ENCODE data around the gene MDFIC. TPM values are rescaled to one million over a fixed set of nuclear protein-coding genes. Genes with fewer than 3 reads are reported as not detected.
A peak's percentile ranks its signal among the peaks of the same experiment; 100 is the strongest.

The MDFIC gene
- total RNA-seq, 6 donors from 2014 or later = 13.8 to 63.9 (median 31.8) TPM

GRCh38 chr7:114959931-114960330 is 38.0 kb downstream of the MDFIC start:
- Histone ChIP-seq H3K4me1 (peaks cover 0 to 7% (median 1%) of the 10 kb centered on the region in 4 donors), H3K36me3 (no peaks in the 10 kb centered on the region), H3K9me3 (no peaks in the 10 kb centered on the region), H3K27me3 (no peaks in the 10 kb centered on the region), H3K27ac (no peak overlapping the region), H3K4me3 (no peak overlapping the region)
- ATAC-seq (ENCODE audit: low FRiP score in 2 of 2) (peak in 1 of 2 donors; percentile 36), DNase-seq (no peak)
- TF ChIP-seq EP300 (IDR thresholded peaks at IDR 0.05) = no peak
- TF ChIP-seq, protein P1, sequence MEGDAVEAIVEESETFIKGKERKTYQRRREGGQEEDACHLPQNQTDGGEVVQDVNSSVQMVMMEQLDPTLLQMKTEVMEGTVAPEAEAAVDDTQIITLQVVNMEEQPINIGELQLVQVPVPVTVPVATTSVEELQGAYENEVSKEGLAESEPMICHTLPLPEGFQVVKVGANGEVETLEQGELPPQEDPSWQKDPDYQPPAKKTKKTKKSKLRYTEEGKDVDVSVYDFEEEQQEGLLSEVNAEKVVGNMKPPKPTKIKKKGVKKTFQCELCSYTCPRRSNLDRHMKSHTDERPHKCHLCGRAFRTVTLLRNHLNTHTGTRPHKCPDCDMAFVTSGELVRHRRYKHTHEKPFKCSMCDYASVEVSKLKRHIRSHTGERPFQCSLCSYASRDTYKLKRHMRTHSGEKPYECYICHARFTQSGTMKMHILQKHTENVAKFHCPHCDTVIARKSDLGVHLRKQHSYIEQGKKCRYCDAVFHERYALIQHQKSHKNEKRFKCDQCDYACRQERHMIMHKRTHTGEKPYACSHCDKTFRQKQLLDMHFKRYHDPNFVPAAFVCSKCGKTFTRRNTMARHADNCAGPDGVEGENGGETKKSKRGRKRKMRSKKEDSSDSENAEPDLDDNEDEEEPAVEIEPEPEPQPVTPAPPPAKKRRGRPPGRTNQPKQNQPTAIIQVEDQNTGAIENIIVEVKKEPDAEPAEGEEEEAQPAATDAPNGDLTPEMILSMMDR (IDR thresholded peaks at IDR 0.05) = no peak
- no peak for TF ChIP-seq POLR2AphosphoS5 (IDR thresholded peaks at IDR 0.05)
- TF ChIP-seq POLR2A (IDR thresholded peaks at IDR 0.05) = no peak
- 86 to 95% methylated on average over 3 of the region's 3 CpGs for WGBS, 2 donors

- no peak for TF ChIP-seq EP300 (IDR thresholded peaks at IDR 0.05)
- no peak for TF ChIP-seq POLR2A (IDR thresholded peaks at IDR 0.05)
- TF ChIP-seq POLR2AphosphoS5 (IDR thresholded peaks at IDR 0.05) = no peak
- TF ChIP-seq, protein P1 (IDR thresholded peaks at IDR 0.05) = no peak
- Histone ChIP-seq H3K27me3 (no peaks in the 10 kb centered on the region), H3K27ac (no peak overlapping the region), H3K9me3 (no peaks in the 10 kb centered on the region), H3K36me3 (no peaks in the 10 kb centered on the region), H3K4me1 (peaks cover 0 to 7% (median 1%) of the 10 kb centered on the region in 4 donors), H3K4me3 (no peak overlapping the region)
- 62 to 64% methylated on average over 3 of the region's 3 CpGs for WGBS, 2 donors
- ATAC-seq (ENCODE audit: low FRiP score in 2 of 2) (no peak), DNase-seq (no peak)
These were observed 40.5 kb downstream of the MDFIC start for GRCh38 chr7:114962441-114962840.

DNA sequence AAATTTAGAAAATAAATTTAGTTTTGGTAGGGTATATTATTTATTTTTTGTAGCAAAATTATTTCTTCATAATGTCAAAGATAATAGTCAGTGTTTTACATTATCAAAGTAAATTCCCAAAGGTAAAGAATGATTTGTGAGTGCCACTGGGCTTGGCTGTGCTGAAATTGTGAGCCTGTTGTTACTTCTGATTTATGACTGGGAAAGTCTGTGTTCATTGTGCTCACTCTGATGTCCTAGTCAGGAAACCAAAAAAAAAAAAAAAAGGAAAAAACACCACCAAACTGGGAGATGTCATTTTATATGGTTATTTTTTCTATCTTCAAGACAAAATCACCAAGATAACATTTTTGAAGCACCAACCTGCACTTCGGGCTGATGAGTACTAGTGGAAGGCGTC is 44.3 kb downstream of the MDFIC start:
- DNase-seq = no peak
- H3K27me3 ChIP-seq = no peaks in the 10 kb centered on the region

DNA sequence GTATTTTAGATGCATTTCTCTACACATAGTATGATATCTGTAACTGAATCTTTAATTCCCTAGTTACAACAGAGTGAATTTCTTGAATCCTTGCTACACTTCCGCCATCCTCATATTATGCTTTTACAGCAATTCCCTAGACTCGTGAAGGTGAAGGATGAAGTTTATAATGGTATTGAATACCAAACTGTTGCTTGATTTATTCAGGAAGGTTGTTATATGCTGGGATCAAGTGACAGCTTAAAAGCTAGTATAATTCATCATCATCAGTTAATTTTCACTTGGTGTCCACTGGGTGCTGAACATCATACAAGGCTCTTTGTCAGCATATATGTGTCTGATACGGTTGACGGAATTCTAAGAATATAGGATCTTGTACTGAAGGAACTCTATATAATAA is 47.2 kb downstream of the MDFIC start:
- Histone ChIP-seq H3K27ac (no peak overlapping the region), H3K27me3 (no peaks in the 10 kb centered on the region), H3K4me1 (peaks cover 12 to 25% (median 15%) of the 10 kb centered on the region in 4 donors), H3K36me3 (no peaks in the 10 kb centered on the region), H3K4me3 (no peak overlapping the region), H3K9me3 (no peaks in the 10 kb centered on the region)
- ATAC-seq (ENCODE audit: low FRiP score in 2 of 2) = no peak
- TF ChIP-seq EP300 (IDR thresholded peaks at IDR 0.05) = no peak
- no peak for TF ChIP-seq POLR2AphosphoS5 (IDR thresholded peaks at IDR 0.05)
- TF ChIP-seq POLR2A (IDR thresholded peaks at IDR 0.05) = no peak
- TF ChIP-seq, protein P1 (IDR thresholded peaks at IDR 0.05) = no peak
- 96 to 99% methylated on average over 4 of the region's 4 CpGs for WGBS, 2 donors
- DNase-seq = no peak

More for the DNA sequence above, 44.3 kb downstream of the MDFIC start:
- no peak overlapping the region for H3K4me3 ChIP-seq
- H3K27ac ChIP-seq = no peak overlapping the region
- H3K4me1 ChIP-seq = peaks cover 0 to 11% (median 3%) of the 10 kb centered on the region in 4 donors
- 86 to 91% methylated on average over 2 of the region's 2 CpGs for WGBS, 2 donors
- no peaks in the 10 kb centered on the region for H3K36me3 ChIP-seq
- TF ChIP-seq, protein P1 (IDR thresholded peaks at IDR 0.05) = no peak
- TF ChIP-seq EP300 (IDR thresholded peaks at IDR 0.05) (no peak), POLR2AphosphoS5 (IDR thresholded peaks at IDR 0.05) (no peak), POLR2A (IDR thresholded peaks at IDR 0.05) (no peak)
- no peak for ATAC-seq (ENCODE audit: low FRiP score in 2 of 2)
- no peaks in the 10 kb centered on the region for H3K9me3 ChIP-seq

- no peak overlapping the region for H3K27ac ChIP-seq
These were observed 48.4 kb downstream of the MDFIC start for GRCh38 chr7:114970308-114970707.

More at GRCh38 chr7:114970308-114970707, 48.4 kb downstream of the MDFIC start:
- no peaks in the 10 kb centered on the region for H3K27me3 ChIP-seq
- no peaks in the 10 kb centered on the region for H3K36me3 ChIP-seq
- H3K4me1 ChIP-seq = peaks cover 14 to 25% (median 18%) of the 10 kb centered on the region in 4 donors
- no peak for ATAC-seq (ENCODE audit: low FRiP score in 2 of 2)
- TF ChIP-seq POLR2A (IDR thresholded peaks at IDR 0.05) = no peak
- TF ChIP-seq, protein P1 (IDR thresholded peaks at IDR 0.05) = no peak
- TF ChIP-seq EP300 (IDR thresholded peaks at IDR 0.05) = no peak
- no peaks in the 10 kb centered on the region for H3K9me3 ChIP-seq
- 54 to 71% methylated on average over 3 of the region's 3 CpGs for WGBS, 2 donors
- no peak for DNase-seq
- H3K4me3 ChIP-seq = no peak overlapping the region

Measured in upper lobe of left lung (tissue), 6 donors.